NCI-H2029 (cell line): ENCODE measurements around the gene IL4.

Experiments used
- DNase-seq: peaks from one replicate; lab custom pipeline; 2025; lab: John Stamatoyannopoulos, UW

IL4 gene

DNA sequence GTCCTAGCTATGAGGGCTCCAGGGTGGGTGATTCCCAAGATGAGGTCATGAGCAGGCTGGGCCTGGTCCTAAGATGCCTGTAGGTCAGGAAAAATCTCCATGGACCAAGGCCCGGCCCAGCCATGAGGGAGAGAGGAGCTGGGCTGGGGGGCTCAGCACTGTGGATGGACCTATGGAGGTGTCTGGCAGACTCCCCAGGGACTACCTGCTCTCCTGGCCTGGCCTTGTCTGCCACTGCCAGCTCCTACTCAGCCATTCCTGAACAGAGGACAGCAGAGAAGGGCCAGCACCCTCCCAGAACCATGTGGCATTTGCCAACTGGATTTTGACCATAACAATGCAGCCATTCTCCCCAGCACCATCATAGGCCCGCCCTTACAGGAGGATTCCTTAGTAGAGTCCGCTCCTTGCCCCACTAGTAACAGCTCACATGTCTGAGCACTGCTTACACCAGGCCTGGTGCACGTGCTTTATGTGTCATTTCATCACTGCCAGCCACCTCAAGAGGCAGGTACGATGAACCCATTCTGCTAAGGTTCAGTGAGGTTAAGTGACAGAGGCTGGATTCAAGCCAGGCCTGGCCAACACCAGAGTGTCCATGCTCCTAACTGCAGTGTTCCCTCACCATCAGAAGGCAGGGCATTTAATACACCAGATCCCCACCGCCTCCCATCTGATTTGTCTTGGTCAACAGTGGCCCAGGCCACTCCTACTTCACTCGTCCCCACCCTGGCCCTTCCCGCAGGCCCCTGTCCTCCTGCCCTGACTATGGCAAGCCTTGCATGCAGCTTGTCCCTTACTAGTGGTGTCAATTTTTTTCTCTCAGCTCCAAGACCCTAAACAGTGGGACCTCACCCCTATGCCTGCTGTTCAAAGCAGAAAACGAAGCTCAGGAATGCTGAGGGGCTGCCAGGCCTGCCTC is 15.1 kb upstream of the IL4 start:
- DNase-seq, result no peak

DNA sequence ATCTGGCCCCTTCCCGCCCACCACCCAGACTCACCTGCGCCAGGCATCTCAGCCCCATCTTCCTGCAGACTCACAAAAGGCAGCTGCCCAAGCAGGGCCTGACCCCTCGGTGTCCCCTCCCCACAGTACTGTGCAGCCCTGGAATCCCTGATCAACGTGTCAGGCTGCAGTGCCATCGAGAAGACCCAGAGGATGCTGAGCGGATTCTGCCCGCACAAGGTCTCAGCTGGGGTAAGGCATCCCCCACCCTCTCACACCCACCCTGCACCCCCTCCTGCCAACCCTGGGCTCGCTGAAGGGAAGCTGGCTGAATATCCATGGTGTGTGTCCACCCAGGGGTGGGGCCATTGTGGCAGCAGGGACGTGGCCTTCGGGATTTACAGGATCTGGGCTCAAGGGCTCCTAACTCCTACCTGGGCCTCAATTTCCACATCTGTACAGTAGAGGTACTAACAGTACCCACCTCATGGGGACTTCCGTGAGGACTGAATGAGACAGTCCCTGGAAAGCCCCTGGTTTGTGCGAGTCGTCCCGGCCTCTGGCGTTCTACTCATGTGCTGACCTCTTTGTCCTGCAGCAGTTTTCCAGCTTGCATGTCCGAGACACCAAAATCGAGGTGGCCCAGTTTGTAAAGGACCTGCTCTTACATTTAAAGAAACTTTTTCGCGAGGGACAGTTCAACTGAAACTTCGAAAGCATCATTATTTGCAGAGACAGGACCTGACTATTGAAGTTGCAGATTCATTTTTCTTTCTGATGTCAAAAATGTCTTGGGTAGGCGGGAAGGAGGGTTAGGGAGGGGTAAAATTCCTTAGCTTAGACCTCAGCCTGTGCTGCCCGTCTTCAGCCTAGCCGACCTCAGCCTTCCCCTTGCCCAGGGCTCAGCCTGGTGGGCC is 13.9 kb upstream of the IL4 start:
- DNase-seq, result no peak

DNA sequence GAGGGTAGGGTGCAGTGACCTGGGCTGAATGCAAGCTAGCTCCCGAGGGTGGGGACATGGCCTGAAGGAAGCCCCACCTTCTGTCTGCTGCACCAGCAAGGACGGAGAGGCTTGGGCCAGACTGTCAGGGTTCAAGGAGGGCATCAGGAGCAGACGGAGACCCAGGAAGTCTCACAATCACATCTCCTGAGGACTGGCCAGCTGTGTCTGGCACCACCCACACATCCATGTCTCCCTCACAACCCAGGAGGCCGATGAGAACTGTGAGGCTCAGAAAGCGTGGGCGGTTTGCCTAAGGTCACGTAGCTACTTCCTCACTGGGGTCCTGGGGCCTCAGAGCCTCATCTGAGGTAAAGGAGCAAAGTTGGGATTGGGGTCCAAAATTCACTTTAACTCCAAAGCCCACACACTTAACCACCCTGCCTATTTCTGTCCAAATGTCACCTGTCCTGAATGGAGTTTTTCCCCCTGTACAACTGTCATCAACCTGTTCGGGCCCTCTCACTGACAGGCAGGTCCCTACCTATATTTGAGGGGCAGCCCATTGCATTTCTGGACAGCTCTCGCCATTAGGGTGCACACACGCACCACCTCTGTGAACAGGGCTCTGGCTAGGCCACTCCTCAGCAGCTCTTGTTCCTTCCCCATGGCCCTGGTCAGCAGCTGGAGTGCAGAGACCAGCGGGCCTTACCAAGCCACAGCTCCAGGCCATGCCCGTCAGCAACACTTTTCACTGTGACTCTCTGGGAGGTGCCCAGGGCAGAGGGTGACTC is 12.4 kb upstream of the IL4 start:
- no peak for DNase-seq

DNA sequence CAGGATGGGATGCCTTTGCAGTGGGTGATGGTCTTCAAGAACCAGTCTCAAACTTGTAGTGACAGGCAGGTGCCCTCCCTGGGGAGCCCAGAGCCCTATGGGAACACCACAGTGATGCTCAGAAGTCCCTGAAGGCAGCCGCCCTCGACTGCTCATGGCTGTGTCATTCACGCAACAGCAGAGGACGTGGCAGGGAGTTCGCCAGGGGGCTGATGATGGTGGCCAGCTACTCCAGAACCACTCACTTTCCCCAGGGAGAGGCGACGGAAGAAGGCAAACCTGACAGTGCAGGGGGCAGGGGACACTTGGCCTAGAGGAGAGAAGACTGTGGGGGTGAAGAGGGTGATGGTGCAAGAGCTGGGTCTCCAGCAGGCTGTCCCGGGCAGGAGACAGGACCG is 11.8 kb upstream of the IL4 start:
- no peak for DNase-seq

DNA sequence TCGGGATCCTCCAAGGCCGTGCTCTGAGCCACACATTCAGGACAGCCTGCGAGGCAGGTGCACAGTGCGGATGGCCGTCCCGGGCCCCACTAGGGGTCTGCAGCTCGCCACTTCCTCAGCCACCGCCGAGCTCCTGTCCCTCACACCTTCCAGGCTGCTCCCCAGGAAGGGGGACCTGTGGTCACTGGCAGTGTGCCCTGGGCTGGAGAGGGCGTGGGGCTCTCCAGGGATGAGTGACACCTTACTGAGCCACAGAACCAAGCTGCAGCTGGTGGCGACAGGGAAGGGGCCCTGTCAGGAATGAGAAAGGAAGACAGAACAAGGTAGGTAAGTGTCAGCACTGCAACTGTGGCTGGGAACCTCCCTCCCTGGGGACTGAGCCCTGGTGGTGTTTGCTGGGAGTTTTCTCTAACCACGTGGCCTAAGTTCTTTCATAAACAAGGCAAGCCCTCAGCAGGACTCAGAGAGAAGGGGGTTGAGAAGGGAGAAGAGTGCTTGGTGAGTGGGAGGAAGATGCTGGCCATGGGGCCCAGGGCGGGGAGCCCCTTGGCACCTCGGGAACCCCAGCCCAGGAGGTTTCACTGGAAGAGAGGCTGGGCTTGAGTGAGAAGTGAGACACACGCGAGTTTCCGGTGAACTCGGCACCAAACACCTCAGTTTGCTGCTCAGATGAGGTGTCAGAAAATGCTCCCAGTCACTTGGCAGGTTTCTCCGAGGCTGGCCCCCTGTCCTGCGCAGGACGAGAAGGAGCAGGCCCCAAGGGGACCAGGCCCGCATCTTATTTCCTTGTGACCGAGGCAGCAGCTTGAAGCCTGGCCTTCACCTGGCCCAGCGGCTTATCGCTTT is 10.6 kb upstream of the IL4 start:
- DNase-seq, result no peak

DNA sequence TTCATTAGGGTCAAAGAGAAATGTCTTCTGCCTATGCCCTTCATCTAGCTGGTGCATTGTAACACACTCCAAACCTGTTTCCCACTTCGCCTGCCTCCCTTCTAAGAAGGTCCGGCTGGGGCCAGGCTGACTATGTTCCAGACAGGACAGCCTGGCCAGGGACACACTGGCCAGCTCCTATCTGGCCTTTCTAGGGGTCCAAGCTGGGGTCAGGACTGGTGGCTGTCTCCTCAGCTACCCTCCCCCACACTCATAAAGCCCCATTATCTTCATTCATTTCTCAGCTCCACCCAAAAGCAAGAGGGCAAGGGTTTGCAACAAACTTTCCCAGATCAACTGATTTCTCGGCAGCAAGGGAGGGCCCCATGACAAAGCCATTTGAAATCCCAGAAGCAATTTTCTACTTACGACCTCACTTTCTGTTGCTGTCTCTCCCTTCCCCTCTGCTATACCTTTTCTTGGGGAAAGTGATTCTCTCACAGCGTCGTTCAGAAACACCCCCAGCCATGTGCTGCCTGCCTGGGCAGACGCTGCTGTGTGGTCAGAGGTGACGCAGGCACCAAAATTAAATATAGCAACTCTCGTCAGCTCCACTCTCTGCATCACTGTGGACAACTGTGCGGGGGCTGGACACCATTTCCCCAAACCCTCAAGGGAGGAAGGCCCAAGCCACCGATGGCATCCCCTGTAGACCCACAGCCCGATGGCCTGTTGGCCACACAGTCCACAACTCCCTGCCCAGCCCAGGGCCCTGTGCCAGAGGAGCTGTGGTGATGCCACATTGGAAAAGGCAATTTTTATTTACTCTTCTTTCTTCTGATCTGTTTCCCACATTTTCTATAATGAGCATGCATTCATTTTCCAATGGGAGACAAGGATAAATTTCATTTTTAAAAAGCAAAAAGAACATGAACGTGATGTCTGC is 9.8 kb upstream of the IL4 start:
- no peak for DNase-seq

DNA sequence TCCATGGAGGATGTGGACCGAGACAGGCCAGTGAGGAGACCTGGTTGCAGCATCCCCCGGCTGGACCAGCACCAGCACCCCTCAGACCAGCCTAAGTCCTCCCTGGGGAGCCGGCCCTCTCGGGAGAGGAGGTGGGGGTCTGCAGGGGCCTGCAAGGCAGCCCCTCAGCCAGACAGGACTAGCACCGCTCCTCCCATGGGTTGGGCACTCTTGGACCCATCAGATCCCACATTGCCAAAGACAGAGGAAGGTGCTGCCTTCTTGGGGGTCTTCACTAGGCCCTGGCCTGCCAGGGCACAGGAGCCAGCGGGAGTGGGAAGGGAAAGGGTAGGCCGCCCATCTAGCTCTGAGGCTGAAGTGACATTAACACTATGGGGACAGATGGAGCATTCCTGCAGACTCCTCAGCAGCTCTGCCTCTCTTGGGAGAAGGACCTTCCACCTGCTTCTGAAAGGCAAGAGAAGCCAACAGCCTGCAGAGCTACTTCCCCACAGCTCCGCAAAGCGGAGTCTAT is 9.0 kb upstream of the IL4 start:
- DNase-seq, result no peak

DNA sequence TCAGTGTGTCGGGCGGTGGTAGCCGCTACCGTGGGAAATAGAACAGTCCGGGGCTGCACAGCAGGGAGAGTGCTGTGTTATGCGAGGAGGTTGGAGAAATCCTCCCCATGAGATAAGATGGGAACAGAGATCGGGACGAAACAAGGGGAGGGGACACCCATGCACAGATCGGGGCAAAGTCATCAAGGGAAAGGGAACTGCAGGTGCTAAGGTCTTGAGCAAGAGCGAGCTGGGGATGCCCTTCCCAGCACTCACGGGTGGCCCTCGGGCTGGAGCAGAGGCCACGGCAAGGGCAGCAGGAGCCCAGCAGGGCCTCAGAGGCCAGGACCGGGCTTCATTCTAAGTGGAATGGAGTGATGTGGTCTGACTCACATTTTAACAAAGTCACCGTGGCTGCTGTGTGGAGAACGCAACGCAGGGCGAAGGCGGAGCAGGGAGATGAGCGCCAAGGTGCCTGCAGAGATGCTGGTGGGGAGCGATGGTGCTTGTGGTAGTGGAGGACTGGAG is 8.2 kb upstream of the IL4 start:
- DNase-seq, result no peak

DNA sequence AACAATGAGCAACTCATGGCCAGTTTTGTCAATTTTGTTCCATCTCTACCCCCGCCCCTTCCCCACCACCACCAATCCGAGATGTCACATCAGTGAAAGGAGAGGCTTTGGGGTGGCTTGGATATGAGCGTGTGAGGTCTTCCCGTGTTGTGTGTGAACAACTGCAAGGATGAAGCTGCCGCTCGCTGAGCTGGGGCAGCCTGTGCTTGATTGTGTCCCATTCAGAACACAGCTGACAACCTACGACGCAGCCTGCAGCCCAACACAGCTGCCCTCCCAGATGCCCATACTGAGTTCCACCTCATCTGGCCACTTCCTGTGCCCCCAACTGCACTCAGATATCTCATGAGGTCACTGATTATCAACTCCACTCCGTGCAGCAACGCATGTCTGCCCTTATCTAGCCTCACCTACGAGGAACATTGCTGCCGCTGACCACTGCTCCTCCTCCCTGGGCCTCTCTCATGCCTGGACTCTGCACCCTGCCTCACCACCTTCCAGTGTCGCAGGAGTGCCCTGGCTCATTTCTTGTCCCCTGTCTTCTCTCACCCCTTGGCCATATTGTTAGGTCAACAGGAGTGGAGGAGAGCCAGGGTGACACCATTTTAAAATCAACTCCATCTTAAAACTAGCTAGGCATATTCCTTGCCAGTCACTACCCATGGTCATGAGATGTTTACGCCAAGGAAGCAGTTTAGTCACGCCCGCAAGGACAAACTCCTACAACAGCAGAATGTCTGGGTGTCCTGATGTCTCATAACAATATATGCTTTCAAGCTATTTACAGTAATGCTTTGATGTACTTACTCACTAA is 7.3 kb upstream of the IL4 start:
- DNase-seq, result no peak

DNA sequence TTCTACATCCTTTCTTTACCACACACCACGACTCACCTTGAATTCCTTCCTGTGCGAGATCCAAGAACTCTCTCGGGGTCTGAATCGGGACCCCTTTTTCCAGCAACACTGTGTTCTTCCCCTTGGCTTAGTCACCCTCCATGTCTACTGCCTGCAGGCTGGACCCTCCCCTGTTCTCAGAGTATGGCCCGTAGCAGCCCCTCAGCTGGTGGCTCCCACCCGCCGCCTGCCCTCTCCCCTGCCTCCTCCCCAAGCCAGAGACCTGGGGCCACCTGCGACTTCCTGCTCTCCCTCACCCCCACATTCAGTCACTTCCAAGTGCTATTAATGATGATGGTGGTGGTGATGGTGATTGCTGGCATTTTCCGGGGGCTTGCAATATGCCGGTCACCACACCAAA is 6.5 kb upstream of the IL4 start:
- no peak for DNase-seq

DNA sequence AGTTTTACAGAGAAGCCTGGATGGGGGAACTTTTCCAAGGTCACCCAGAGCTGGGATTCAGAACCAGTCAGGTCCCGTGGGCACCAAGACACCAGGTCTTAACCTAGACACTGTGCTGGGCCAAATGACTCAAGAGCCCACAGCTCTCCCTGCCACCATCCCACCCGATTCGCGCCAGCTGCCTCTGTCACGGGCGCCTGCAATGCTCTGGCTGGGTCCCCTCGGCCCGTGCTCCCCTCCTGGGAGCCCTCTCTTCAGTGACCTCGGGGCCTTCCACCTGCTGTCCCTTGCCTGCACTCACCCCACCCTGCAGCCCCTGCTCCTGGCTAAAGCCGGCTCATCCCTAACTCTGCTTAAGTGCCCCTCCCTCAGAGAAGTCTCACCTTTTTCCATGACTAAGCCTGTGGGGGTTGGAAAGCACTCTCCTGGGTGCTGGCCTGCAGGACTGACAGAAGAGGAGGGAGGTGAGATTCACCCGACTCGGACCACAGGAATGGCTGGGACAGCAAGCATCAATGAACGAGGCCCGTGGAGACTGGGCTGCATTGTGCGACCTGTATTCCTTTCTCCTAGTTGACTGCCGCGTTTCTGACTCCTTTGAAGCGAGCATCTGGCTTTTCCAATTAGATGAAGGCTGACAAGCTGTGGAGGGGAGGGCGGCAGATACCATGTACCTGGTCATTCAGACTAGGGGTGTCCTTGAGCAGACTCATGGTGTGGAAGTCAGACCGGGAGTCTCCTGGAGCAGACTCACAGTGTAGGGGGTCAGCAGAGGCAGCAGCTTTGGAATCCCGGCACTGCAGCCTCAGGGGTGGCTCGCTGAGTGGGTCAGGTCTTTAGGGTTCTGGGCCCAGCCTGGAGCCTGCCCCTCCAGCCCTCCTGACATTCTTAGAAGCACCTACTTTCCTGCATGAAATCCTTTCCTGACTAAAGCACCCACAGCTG is 5.8 kb upstream of the IL4 start:
- DNase-seq, result no peak

DNA sequence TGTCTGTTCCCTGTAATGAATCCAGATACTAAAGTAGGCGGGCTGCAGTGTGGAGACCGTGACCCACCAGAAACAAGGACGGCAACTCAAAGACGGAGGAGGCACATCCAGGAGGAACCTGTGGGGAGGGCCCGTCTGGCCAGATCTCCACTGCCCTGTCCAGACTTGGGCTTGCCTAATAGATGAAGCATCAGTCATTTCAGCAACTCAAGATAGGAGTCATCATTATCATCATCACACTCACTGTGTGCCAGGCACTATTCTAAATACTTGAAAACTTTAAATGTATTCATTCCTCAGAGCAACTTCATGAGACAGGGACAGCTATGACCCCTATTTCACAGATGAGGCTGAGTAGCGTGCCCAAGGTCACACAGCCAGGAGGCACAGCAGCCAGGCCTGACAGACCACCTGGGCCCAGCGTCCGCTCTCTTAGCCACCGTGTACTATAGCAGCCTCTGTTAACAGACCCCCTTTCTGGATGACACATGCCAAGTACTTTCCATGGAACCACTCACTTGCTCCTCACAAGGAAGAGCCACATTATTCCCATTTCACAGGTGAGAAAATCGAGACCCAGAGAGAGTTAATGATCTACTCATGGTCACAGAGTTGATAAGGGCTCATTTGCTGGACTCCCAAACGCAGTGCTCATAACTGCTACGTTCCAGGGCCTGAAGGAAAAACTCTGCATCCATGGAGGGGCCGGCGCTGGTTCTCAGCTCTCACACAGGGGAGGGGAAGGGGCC is 4.9 kb upstream of the IL4 start:
- DNase-seq, result no peak

DNA sequence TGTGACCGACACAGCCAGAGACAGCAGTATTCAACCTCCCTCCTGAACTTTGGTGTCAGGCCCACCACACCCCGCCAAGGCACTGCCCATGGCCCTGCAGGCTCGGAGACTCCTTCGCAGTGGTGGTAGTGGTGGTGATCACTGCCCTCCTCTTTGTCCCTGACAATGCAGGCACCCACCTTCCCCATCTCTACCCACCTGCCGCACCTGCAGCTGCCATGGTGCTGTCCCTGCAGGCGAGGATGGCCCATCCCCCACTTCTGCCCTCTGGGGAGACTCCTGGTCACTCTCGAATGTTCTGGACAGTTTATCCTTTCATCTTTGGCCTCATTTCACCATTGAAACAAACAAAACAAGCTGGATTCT is 4.4 kb upstream of the IL4 start:
- no peak for DNase-seq

DNA sequence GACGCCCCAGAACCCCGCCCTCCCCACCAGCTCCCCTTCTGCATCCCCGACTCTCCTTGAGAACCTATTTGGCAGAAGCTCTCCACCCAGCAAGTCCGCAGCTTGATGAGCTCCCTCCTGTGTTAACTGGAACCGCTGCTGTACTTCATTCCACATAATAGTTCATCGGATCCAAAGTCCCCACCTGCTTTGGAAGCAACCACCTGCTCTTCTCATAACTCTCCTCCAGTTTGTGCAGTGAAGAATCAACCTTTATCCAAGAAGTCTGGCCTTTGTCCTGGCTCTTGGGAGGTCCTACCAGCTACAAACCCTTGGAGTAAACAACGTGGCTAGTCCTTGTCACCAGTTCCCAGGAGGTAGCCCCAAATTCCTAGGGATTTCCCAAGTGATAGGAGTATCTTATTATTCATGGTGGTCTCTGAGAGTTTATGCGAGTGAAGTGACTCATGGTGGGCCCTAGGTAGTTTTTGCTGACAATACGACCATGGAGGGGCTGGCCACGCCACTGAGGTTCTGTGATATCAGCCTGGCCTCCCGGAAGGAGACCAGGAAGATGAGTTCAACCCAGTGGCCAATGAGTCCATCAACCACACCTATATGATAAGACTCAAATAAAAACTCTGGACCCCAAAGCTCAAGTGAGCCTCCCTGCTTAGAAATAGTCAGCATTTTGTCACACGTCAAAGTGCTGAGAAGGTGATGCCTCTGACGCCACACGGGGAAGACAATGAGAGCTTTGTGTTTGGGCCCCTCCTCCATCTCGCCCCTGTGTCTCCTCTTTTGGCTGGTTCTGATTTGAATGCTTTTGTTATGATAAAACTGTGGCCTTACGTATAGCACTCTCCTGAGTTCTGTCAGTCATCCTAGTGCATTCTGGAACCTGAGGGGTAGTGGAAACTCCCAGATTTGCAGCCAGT is 3.6 kb upstream of the IL4 start:
- DNase-seq, result no peak

DNA sequence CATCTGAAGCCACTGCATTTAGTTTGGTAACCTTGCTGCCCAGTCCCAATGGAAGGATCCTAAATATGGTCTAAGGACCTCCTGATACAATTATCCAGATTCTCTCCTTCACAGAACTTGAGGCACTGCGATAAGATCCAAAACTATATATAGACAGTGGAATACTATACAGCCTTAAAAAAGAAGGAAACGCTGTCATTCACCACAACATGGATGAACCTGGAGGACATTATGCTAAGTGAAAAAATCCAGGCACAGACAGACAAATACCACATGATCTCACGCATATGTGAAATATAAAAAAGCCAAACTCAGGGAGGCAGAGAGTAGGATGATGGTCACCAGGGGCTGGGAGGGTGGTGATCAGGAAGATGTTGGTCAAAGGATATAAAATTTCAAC is 2.8 kb upstream of the IL4 start:
- no peak for DNase-seq

DNA sequence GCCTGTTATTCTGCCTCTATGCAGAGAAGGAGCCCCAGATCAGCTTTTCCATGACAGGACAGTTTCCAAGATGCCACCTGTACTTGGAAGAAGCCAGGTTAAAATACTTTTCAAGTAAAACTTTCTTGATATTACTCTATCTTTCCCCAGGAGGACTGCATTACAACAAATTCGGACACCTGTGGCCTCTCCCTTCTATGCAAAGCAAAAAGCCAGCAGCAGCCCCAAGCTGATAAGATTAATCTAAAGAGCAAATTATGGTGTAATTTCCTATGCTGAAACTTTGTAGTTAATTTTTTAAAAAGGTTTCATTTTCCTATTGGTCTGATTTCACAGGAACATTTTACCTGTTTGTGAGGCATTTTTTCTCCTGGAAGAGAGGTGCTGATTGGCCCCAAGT is 301 bp upstream of the IL4 start:
- no peak for DNase-seq
